ENCODE results near the gene SSTR1. TPM values are rescaled to one million over a fixed set of nuclear protein-coding genes. Genes with fewer than 3 reads are reported as not detected.

SSTR1 gene
- total RNA-seq, 4 donors from 2014 or later: 0.16 to 1.2 (median 0.37) TPM

GRCh38 chr14:38250331-38250730, 42.6 kb downstream of the SSTR1 start:
- peak overlapping the region in 1 of 2 donors; percentile 26 for H3K4me3 ChIP-seq
- H3K4me1 ChIP-seq: peaks cover 0 to 6% (median 0%) of the 10 kb centered on the region in 3 donors
- H3K27me3 ChIP-seq: peaks cover 20% of the 10 kb centered on the region
- TF ChIP-seq CTCF (IDR thresholded peaks at IDR 0.05): no peak
- TF ChIP-seq EP300 (IDR thresholded peaks at IDR 0.05): no peak
- no peak for TF ChIP-seq POLR2A (IDR thresholded peaks at IDR 0.05)
- no peak for TF ChIP-seq POLR2AphosphoS5 (IDR thresholded peaks at IDR 0.05)
- no peak for ATAC-seq
- H3K27ac ChIP-seq: no peak overlapping the region
- no peaks in the 10 kb centered on the region for H3K9me3 ChIP-seq
- H3K36me3 ChIP-seq: no peaks in the 10 kb centered on the region

GRCh38 chr14:38252066-38252710, 44.5 kb downstream of the SSTR1 start:
- Histone ChIP-seq H3K27me3 (peaks cover 33% of the 10 kb centered on the region), H3K4me3 (peak overlapping the region in 1 of 2 donors; percentile 55), H3K27ac (no peak overlapping the region), H3K9me3 (no peaks in the 10 kb centered on the region), H3K4me1 (peaks cover 0 to 16% (median 0%) of the 10 kb centered on the region in 3 donors), H3K36me3 (no peaks in the 10 kb centered on the region)
- 42 to 66% methylated on average over 3 to 4 of the region's 4 CpGs for WGBS, 2 donors (ENCODE audit: low coverage in 1 of 2)
- ATAC-seq: no peak
- TF ChIP-seq POLR2A (IDR thresholded peaks at IDR 0.05): no peak
- TF ChIP-seq EP300 (IDR thresholded peaks at IDR 0.05): no peak
- no peak for TF ChIP-seq CTCF (IDR thresholded peaks at IDR 0.05)
- TF ChIP-seq POLR2AphosphoS5 (IDR thresholded peaks at IDR 0.05): no peak

GRCh38 chr14:38253676-38254075, 46.0 kb downstream of the SSTR1 start:
- TF ChIP-seq CTCF (IDR thresholded peaks at IDR 0.05) (no peak), EP300 (IDR thresholded peaks at IDR 0.05) (no peak), POLR2A (IDR thresholded peaks at IDR 0.05) (no peak), POLR2AphosphoS5 (IDR thresholded peaks at IDR 0.05) (no peak)

GRCh38 chr14:38254571-38255407, 47.1 kb downstream of the SSTR1 start:
- H3K27ac ChIP-seq: peak overlapping the region in 3 of 4 donors; percentile 75 to 84 (median 76)
- no peak for TF ChIP-seq POLR2A (IDR thresholded peaks at IDR 0.05)
- H3K4me1 ChIP-seq: peaks cover 0 to 16% (median 0%) of the 10 kb centered on the region in 3 donors
- WGBS, 2 donors (ENCODE audit: low coverage in 1 of 2): 28 to 50% methylated on average over 1 to 7 of the region's 44 CpGs
- peaks cover 41% of the 10 kb centered on the region for H3K27me3 ChIP-seq
- no peak for ATAC-seq
- no peaks in the 10 kb centered on the region for H3K9me3 ChIP-seq
- no peaks in the 10 kb centered on the region for H3K36me3 ChIP-seq
- H3K4me3 ChIP-seq: peak overlapping the region; percentile 28 to 55

More at GRCh38 chr14:38253676-38254075, 46.0 kb downstream of the SSTR1 start:
- peaks cover 33% of the 10 kb centered on the region for H3K27me3 ChIP-seq
- H3K36me3 ChIP-seq: no peaks in the 10 kb centered on the region
- H3K27ac ChIP-seq: peak overlapping the region in 2 of 4 donors; percentile 33 to 75
- no peaks in the 10 kb centered on the region for H3K9me3 ChIP-seq
- peak overlapping the region; percentile 28 to 55 for H3K4me3 ChIP-seq
- H3K4me1 ChIP-seq: peaks cover 0 to 16% (median 0%) of the 10 kb centered on the region in 3 donors
- ATAC-seq: no peak
- WGBS, 2 donors (ENCODE audit: low coverage in 1 of 2): 41 to 75% methylated on average over 4 of the region's 4 CpGs

- Histone ChIP-seq H3K4me1 (peaks cover 0 to 16% (median 0%) of the 10 kb centered on the region in 3 donors), H3K4me3 (peak overlapping the region; percentile 28 to 55), H3K27ac (peak overlapping the region in 3 of 4 donors; percentile 75 to 84 (median 76)), H3K36me3 (no peaks in the 10 kb centered on the region), H3K27me3 (peaks cover 41% of the 10 kb centered on the region), H3K9me3 (no peaks in the 10 kb centered on the region)
- TF ChIP-seq POLR2A (IDR thresholded peaks at IDR 0.05) (no peak), CTCF (IDR thresholded peaks at IDR 0.05) (peak in 1 of 4 experiments; percentile 10)
- no CpG with 5 or more reads among the region's 29 CpGs for WGBS, 2 donors (ENCODE audit: low coverage in 1 of 2)
- no peak for ATAC-seq
Measured at GRCh38 chr14:38255408-38255672, 47.6 kb downstream of the SSTR1 start.
